B cell (primary cell): ENCODE results near the gene ZC3H12C. TPM values are rescaled to one million over a fixed set of nuclear protein-coding genes. Genes with fewer than 3 reads are reported as not detected.

Experiments
- ATAC-seq: fragments of 200-7000 bp; cut with Tn5 transposase; one replicate; pipeline ENCODE4 v1.10.0; 2021; ENCODE audit warnings: low read depth, mild to moderate bottlenecking, moderate number of reproducible peaks, moderate library complexity
- CTCF ChIA-PET: fragments of 350-600 bp; sonication (Branson Sonifier 250); formaldehyde crosslinking; loops from one replicate; lab custom pipeline; 2021; ENCODE audit warnings: antibody characterized with exemption, inconsistent platforms; lab: Charles Lee
- POLR2A ChIA-PET: fragments of 350-600 bp; sonication (Branson Sonifier 250); formaldehyde crosslinking; loops from one replicate; lab custom pipeline; 2021; ENCODE audit warnings: antibody characterized with exemption; lab: Charles Lee
- DNase-seq: peaks from one replicate; pipeline ENCODE4 v3.0.0; 2013
- H2AFZ ChIP-seq: 2 replicates; pipeline ENCODE4 v1.6.1; 2012; ENCODE audit warnings: mild to moderate bottlenecking, low read depth, low read length; ENCODE audit not compliant: insufficient read depth, poor library complexity, severe bottlenecking
- H3K27ac ChIP-seq, 2 donors: 1 replicate in 1 of 2; 2 replicates in 1 of 2; pipeline ENCODE4 v1.5.1; 2012 to 2013; ENCODE audit warnings: low read length in 2 of 2, mild to moderate bottlenecking in 2 of 2, moderate library complexity in 1 of 2
- H3K27me3 ChIP-seq, 4 experiments: fragments of 200-600 bp in 1 of 4; sonication (generic) in 1 of 4; replicated peaks in 1 of 4; 1 replicate in 2 of 4; 2 replicates in 2 of 4; pipeline versions ENCODE4 v1.6.1 to v1.7.0; 2013 to 2016; ENCODE audit warnings: low read length in 3 of 4, mild to moderate bottlenecking in 2 of 4, mixed read lengths in 1 of 4, moderate library complexity in 1 of 4; ENCODE audit not compliant: insufficient read depth in 4 of 4, control insufficient read depth in 3 of 4; ENCODE audit errors: control extremely low read depth in 1 of 4
- H3K36me3 ChIP-seq, 2 experiments: replicated peaks in 1 of 2; 1 replicate in 1 of 2; 2 replicates in 1 of 2; pipeline versions ENCODE4 v1.6.1 to v1.7.1; 2013; ENCODE audit warnings: low read length in 1 of 2; ENCODE audit not compliant: insufficient read depth in 2 of 2, control insufficient read depth in 1 of 2; ENCODE audit errors: control extremely low read depth in 1 of 2, extremely low read depth in 1 of 2
- H3K4me1 ChIP-seq, 2 donors: fragments of 200-600 bp in 1 of 2; sonication (generic) in 1 of 2; 1 replicate in 1 of 2; 2 replicates in 1 of 2; pipeline versions ENCODE4 v1.5.1 to v1.6.1; 2013 to 2017; ENCODE audit warnings: low read length in 2 of 2; ENCODE audit not compliant: control insufficient read depth in 2 of 2, insufficient read depth in 2 of 2
- H3K4me2 ChIP-seq: replicated peaks from 2 replicates; pipeline ENCODE3; 2012; ENCODE audit warnings: mild to moderate bottlenecking, low read depth, low read length; ENCODE audit not compliant: poor library complexity, severe bottlenecking
- H3K4me3 ChIP-seq, 5 experiments: fragments of 200-600 bp in 1 of 5; sonication (generic) in 1 of 5; 1 replicate in 3 of 5; 2 replicates in 2 of 5; pipeline versions ENCODE4 v1.5.1 to v1.7.0; 2011 to 2016; ENCODE audit warnings: low read length in 4 of 5, mild to moderate bottlenecking in 4 of 5, low read depth in 2 of 5, control low read depth in 1 of 5, moderate library complexity in 1 of 5; ENCODE audit not compliant: insufficient read depth in 1 of 5; ENCODE audit errors: control extremely low read depth in 1 of 5, extremely low read depth in 1 of 5
- H3K79me2 ChIP-seq: fragments of 200-600 bp; sonication (generic); one replicate; pipeline ENCODE4 v1.6.0; 2016; ENCODE audit warnings: low read length; ENCODE audit not compliant: control insufficient read depth, insufficient read depth
- H3K9ac ChIP-seq: fragments of 200-600 bp; sonication (generic); 2 replicates; pipeline ENCODE4 v1.6.1; 2017; ENCODE audit warnings: mild to moderate bottlenecking, low read length, moderate library complexity
- H3K9me3 ChIP-seq, 3 donors: one replicate each; pipeline versions ENCODE4 v1.6.1 to v1.7.1; 2013; ENCODE audit warnings: low read length in 2 of 3; ENCODE audit not compliant: control insufficient read depth in 2 of 3, insufficient read depth in 1 of 3; ENCODE audit errors: control extremely low read depth in 1 of 3
- H4K20me1 ChIP-seq: 2 replicates; pipeline ENCODE4 v1.6.0; 2012; ENCODE audit warnings: mild to moderate bottlenecking, low read length; ENCODE audit not compliant: insufficient read depth, control insufficient read depth, poor library complexity, severe bottlenecking
- H3K27ac Mint-ChIP-seq: one replicate; pipeline ENCODE4 v1.8.0; 2021; ENCODE audit warnings: mixed read lengths
- H3K27me3 Mint-ChIP-seq: one replicate; pipeline ENCODE4 v1.8.0; 2021; ENCODE audit warnings: mixed read lengths
- H3K4me1 Mint-ChIP-seq: one replicate; pipeline ENCODE4 v1.8.0; 2021; ENCODE audit warnings: mixed read lengths
- H3K4me3 Mint-ChIP-seq: one replicate; pipeline ENCODE4 v1.8.0; 2021; ENCODE audit warnings: mixed read lengths
- H3K9me3 Mint-ChIP-seq: one replicate; pipeline ENCODE4 v1.8.0; 2022; ENCODE audit warnings: mixed read lengths; ENCODE audit not compliant: insufficient read depth
- CTCF ChIP-seq: fragments of 200-600 bp; IDR thresholded peaks from one replicate; pipeline ENCODE4 v1.8.0; 2022; ENCODE audit warnings: antibody characterized with exemption, mild to moderate bottlenecking
- EZH2 ChIP-seq: IDR thresholded peaks from 2 replicates; pipeline ENCODE4 v1.6.1; 2012; ENCODE audit warnings: borderline replicate concordance, low read depth, mild to moderate bottlenecking, moderate library complexity, low read length; ENCODE audit not compliant: insufficient read depth, poor library complexity, severe bottlenecking
- WGBS: methylation state at CpG from one replicate; pipeline ENCODE4 v1.1.5; 2013; ENCODE audit warnings: missing lambda C conversion rate; ENCODE audit not compliant: insufficient coverage; 5-methylcytosine and 5-hydroxymethylcytosine counted together
- intact Hi-C: fragments of 100-400 bp; cut with micrococcal nuclease; formaldehyde crosslinking; loops from one replicate; pipeline ENCODE4 v1.10.0; 2022
- polyA plus RNA-seq: library from polyadenylated mRNA; depleted of rRNA; stranded (reverse); fragments of >200 nt; gene quantifications from 2 replicates; pipeline ENCODE4 v1.2.3, GENCODE V29; 2012
- total RNA-seq, 2 donors: library from RNA; stranded (reverse); fragments of 120-200 nt in 1 of 2; gene quantifications; 1 replicate in 1 of 2; 2 replicates in 1 of 2; pipeline versions ENCODE4 v1.2.3 to v1.2.4, GENCODE V29; 2013 to 2022

The ZC3H12C gene
- total and polyA plus RNA-seq, 2 donors (not counting 1 experiment from before 2014, with no cell fraction given) = 0.01 to 0.10 TPM

GRCh38 chr11:110160016-110160415, 66.8 kb downstream of the ZC3H12C start:
- no peak overlapping the region for H3K4me3 Mint-ChIP-seq
- H3K36me3 ChIP-seq = no peaks in the 10 kb centered on the region
- H3K9me3 Mint-ChIP-seq = no peaks in the 10 kb centered on the region

GRCh38 chr11:110160437-110160836, 67.2 kb downstream of the ZC3H12C start:
- H4K20me1 ChIP-seq = no peaks in the 10 kb centered on the region
- Mint-ChIP-seq H3K27me3 (peaks cover 5% of the 10 kb centered on the region), H3K4me1 (no peaks in the 10 kb centered on the region), H3K4me3 (no peak overlapping the region), H3K27ac (no peak overlapping the region), H3K9me3 (no peaks in the 10 kb centered on the region)
- H3K4me2 ChIP-seq = no peak overlapping the region
- intact Hi-C loops = no loop called here
- ATAC-seq (no peak), DNase-seq (no peak)
- H3K27ac ChIP-seq = no peak overlapping the region
- ChIA-PET POLR2A (no interaction called here), CTCF (no interaction called here)
- no peak overlapping the region for H3K4me3 ChIP-seq
- TF ChIP-seq CTCF (no peak), EZH2 (no peak)
- WGBS = no CpG with 5 or more reads among the region's 2 CpGs
- H3K79me2 ChIP-seq = no peaks in the 10 kb centered on the region
- no peak overlapping the region for H3K9ac ChIP-seq
- no peaks in the 10 kb centered on the region for H3K4me1 ChIP-seq
- no peaks in the 10 kb centered on the region for H3K9me3 ChIP-seq
- no peaks in the 10 kb centered on the region for H3K27me3 ChIP-seq
- no peak overlapping the region for H2AFZ ChIP-seq
- no peaks in the 10 kb centered on the region for H3K36me3 ChIP-seq

More at GRCh38 chr11:110160016-110160415, 66.8 kb downstream of the ZC3H12C start:
- intact Hi-C loops = no loop called here
- no peak overlapping the region for H3K9ac ChIP-seq
- no peak overlapping the region for H3K27ac ChIP-seq
- H3K4me1 ChIP-seq = no peaks in the 10 kb centered on the region
- H3K9me3 ChIP-seq = no peaks in the 10 kb centered on the region
- WGBS = no CpG with 5 or more reads among the region's 3 CpGs
- no peak for DNase-seq
- Mint-ChIP-seq H3K27me3 (peaks cover 5% of the 10 kb centered on the region), H3K4me1 (no peaks in the 10 kb centered on the region), H3K27ac (no peak overlapping the region)
- H3K4me3 ChIP-seq = no peak overlapping the region
- no peak for TF ChIP-seq EZH2
- TF ChIP-seq CTCF = no peak
- no peak for ATAC-seq
- no peak overlapping the region for H3K4me2 ChIP-seq
- no peaks in the 10 kb centered on the region for H4K20me1 ChIP-seq
- H3K27me3 ChIP-seq = no peaks in the 10 kb centered on the region
- POLR2A ChIA-PET = no interaction called here
- no peaks in the 10 kb centered on the region for H3K79me2 ChIP-seq
- CTCF ChIA-PET = interaction anchor here (0.9 kb wide), 1 partner anchor 274 kb away, joined by 3 read pairs; no protein-coding TSS in a partner anchor
- H2AFZ ChIP-seq = no peak overlapping the region
